Liver (tissue), 9 donors: ENCODE measurements around the gene CFAP100. TPM values are rescaled to one million over a fixed set of nuclear protein-coding genes. Genes with fewer than 3 reads are reported as not detected.

Experiments used
- DNase-seq: peaks from one replicate; pipeline ENCODE4 v3.0.0-alpha.2; 2017; ENCODE audit warnings: low spot score
- H3K27ac ChIP-seq, 2 donors: one replicate each; pipeline ENCODE4 v1.7.0; 2013; ENCODE audit warnings: inconsistent platforms in 2 of 2, low read length in 2 of 2, control low read depth in 1 of 2, low read depth in 1 of 2, mild to moderate bottlenecking in 1 of 2
- H3K27me3 ChIP-seq, 4 donors: one replicate each; pipeline versions ENCODE4 v1.6.1 to v1.7.0; 2013; ENCODE audit warnings: low read length in 3 of 4, inconsistent platforms in 1 of 4, mild to moderate bottlenecking in 1 of 4, moderate library complexity in 1 of 4; ENCODE audit not compliant: control insufficient read depth in 4 of 4, insufficient read depth in 4 of 4
- H3K36me3 ChIP-seq, 4 donors: one replicate each; pipeline versions ENCODE4 v1.6.1 to v1.7.0; 2013; ENCODE audit warnings: low read length in 3 of 4, mild to moderate bottlenecking in 3 of 4, low read depth in 1 of 4, moderate library complexity in 1 of 4; ENCODE audit not compliant: control insufficient read depth in 4 of 4, insufficient read depth in 3 of 4
- H3K4me1 ChIP-seq, 4 donors: one replicate each; pipeline versions ENCODE4 v1.6.1 to v1.7.0; 2013; ENCODE audit warnings: low read length in 3 of 4, mild to moderate bottlenecking in 3 of 4, moderate library complexity in 1 of 4; ENCODE audit not compliant: control insufficient read depth in 4 of 4, insufficient read depth in 4 of 4
- H3K4me3 ChIP-seq, 3 donors: one replicate each; pipeline versions ENCODE4 v1.6.1 to v1.7.0; 2013; ENCODE audit warnings: low read length in 3 of 3, control low read depth in 1 of 3, low read depth in 1 of 3, mild to moderate bottlenecking in 1 of 3
- H3K9ac ChIP-seq, 2 donors: one replicate each; pipeline ENCODE4 v1.7.0; 2013; ENCODE audit warnings: low read length in 2 of 2, mild to moderate bottlenecking in 2 of 2, moderate library complexity in 2 of 2, control low read depth in 1 of 2, low read depth in 1 of 2
- H3K9me3 ChIP-seq, 4 donors: one replicate each; pipeline versions ENCODE4 v1.6.1 to v1.7.0; 2013; ENCODE audit warnings: low read length in 3 of 4; ENCODE audit not compliant: control insufficient read depth in 4 of 4
- ATF3 ChIP-seq: IDR thresholded peaks from 2 replicates; pipeline ENCODE4 v1.6.1; 2016; ENCODE audit warnings: antibody characterized with exemption
- CTCF ChIP-seq: fragments of 150-350 bp; IDR thresholded peaks from 2 replicates; pipeline ENCODE4 v1.5.1; 2017; ENCODE audit warnings: improper control_type of control experiment, low read depth, low read length; ENCODE audit not compliant: missing input control
- EGR1 ChIP-seq, 2 donors: IDR thresholded peaks; 2 replicates each; pipeline ENCODE4 v1.6.1; 2016 to 2018; ENCODE audit warnings: antibody characterized with exemption in 2 of 2, low read depth in 2 of 2
- FOXA1 ChIP-seq: IDR thresholded peaks from 2 replicates; pipeline ENCODE4 v1.6.1; 2016; ENCODE audit warnings: antibody characterized with exemption
- FOXA2 ChIP-seq: IDR thresholded peaks from 2 replicates; pipeline ENCODE4 v1.6.1; 2016; ENCODE audit warnings: antibody characterized with exemption
- GABPA ChIP-seq, 2 donors: IDR thresholded peaks in 1 of 2; conservative IDR thresholded peaks in 1 of 2; 2 replicates each; pipeline ENCODE4 v1.6.1; 2016; ENCODE audit warnings: antibody characterized with exemption in 2 of 2, mild to moderate bottlenecking in 1 of 2, moderate library complexity in 1 of 2
- HNF4A ChIP-seq, 2 donors: conservative IDR thresholded peaks; 2 replicates each; pipeline ENCODE4 v1.6.1; 2016; ENCODE audit warnings: antibody characterized with exemption in 2 of 2, mild to moderate bottlenecking in 2 of 2
- HNF4G ChIP-seq: IDR thresholded peaks from 2 replicates; pipeline ENCODE4 v1.6.1; 2016; ENCODE audit warnings: antibody characterized with exemption
- JUND ChIP-seq, 2 donors: IDR thresholded peaks; 2 replicates each; pipeline ENCODE4 v1.6.1; 2016; ENCODE audit warnings: antibody characterized with exemption in 2 of 2
- MAX ChIP-seq: IDR thresholded peaks from 2 replicates; pipeline ENCODE4 v1.6.1; 2016; ENCODE audit warnings: antibody characterized with exemption
- NR2F2 ChIP-seq: IDR thresholded peaks from 2 replicates; pipeline ENCODE4 v1.6.1; 2016; ENCODE audit warnings: antibody characterized with exemption
- RAD21 ChIP-seq, 2 donors: IDR thresholded peaks; 2 replicates each; pipeline ENCODE4 v1.6.1; 2016; ENCODE audit warnings: antibody characterized with exemption in 2 of 2, mild to moderate bottlenecking in 2 of 2
- REST ChIP-seq: IDR thresholded peaks from 2 replicates; pipeline ENCODE4 v1.6.1; 2016; ENCODE audit warnings: antibody characterized with exemption, mild to moderate bottlenecking
- SP1 ChIP-seq: IDR thresholded peaks from 2 replicates; pipeline ENCODE4 v1.6.1; 2018; ENCODE audit warnings: antibody characterized with exemption, mild to moderate bottlenecking
- TAF1 ChIP-seq: conservative IDR thresholded peaks from 2 replicates; pipeline ENCODE4 v1.6.1; 2016; ENCODE audit warnings: antibody characterized with exemption, mild to moderate bottlenecking
- YY1 ChIP-seq: IDR thresholded peaks from 2 replicates; pipeline ENCODE4 v1.6.1; 2016; ENCODE audit warnings: antibody characterized with exemption, mild to moderate bottlenecking
- ZBTB33 ChIP-seq: IDR thresholded peaks from 2 replicates; pipeline ENCODE4 v1.6.1; 2016; ENCODE audit warnings: antibody characterized with exemption
- WGBS: extraction: QIAGEN DNeasy Blood & Tissue Kit; methylation state at CpG from one replicate; pipeline ENCODE4 v1.1.7; 2013; 5-methylcytosine and 5-hydroxymethylcytosine counted together
- polyA plus RNA-seq, 2 donors: library from polyadenylated mRNA; stranded (reverse) in 1 of 2; unstranded in 1 of 2; fragments of 200-250 nt in 1 of 2; fragments of >200 nt in 1 of 2; fragmentation: Nextera tagmentation in 1 of 2; extraction: Ambion mirVana in 1 of 2; gene quantifications; one replicate each; pipeline versions ENCODE4 v1.2.1 to v1.2.3, GENCODE V29; 2013 to 2015
- total RNA-seq, 2 donors: library from RNA; depleted of rRNA; stranded (reverse); fragments of >200 nt; gene quantifications; one replicate each; pipeline ENCODE4 v1.2.3, GENCODE V29; 2014
- donor health status: healthy.
- donor health status: healthy.
- donor health status: healthy.
- donor health status: healthy.
- donor health status: healthy.

CFAP100 gene
- total and polyA plus RNA-seq, 4 donors: not detected

GRCh38 chr3:126377211-126377610 lies 17.5 kb upstream of the CFAP100 start:
- Histone ChIP-seq H3K36me3 (no peaks in the 10 kb centered on the region), H3K27ac (no peak overlapping the region), H3K4me1 (peaks cover 10 to 26% (median 24%) of the 10 kb centered on the region in 4 donors), H3K4me3 (no peak overlapping the region), H3K9ac (no peak overlapping the region), H3K9me3 (no peaks in the 10 kb centered on the region), H3K27me3 (no peaks in the 10 kb centered on the region)
- WGBS: 98% methylated on average over 3 of the region's 3 CpGs
- no peak for DNase-seq
- TF ChIP-seq JUND (IDR thresholded peaks at IDR 0.05): no peak
- no peak for TF ChIP-seq FOXA2
- TF ChIP-seq RAD21 (IDR thresholded peaks at IDR 0.05): no peak
- TF ChIP-seq ATF3: no peak
- TF ChIP-seq FOXA1: no peak
- no peak for TF ChIP-seq MAX
- TF ChIP-seq ZBTB33: no peak
- no peak for TF ChIP-seq CTCF
- no peak for TF ChIP-seq TAF1
- TF ChIP-seq SP1: no peak
- TF ChIP-seq GABPA (IDR thresholded peaks at IDR 0.05 in 1 of 2, conservative IDR thresholded peaks at IDR 0.05 in 1 of 2): no peak

GRCh38 chr3:126378341-126378751 lies 16.4 kb upstream of the CFAP100 start:
- Histone ChIP-seq H3K4me1 (peaks cover 4 to 14% (median 13%) of the 10 kb centered on the region in 4 donors), H3K27ac (no peak overlapping the region), H3K9me3 (no peaks in the 10 kb centered on the region), H3K9ac (no peak overlapping the region), H3K27me3 (no peaks in the 10 kb centered on the region), H3K36me3 (no peaks in the 10 kb centered on the region), H3K4me3 (no peak overlapping the region)
- WGBS: 64% methylated on average over 6 of the region's 6 CpGs
- no peak for TF ChIP-seq SP1
- TF ChIP-seq RAD21 (IDR thresholded peaks at IDR 0.05): peak in 1 of 2 donors; percentile 31
- DNase-seq: no peak

GRCh38 chr3:126380011-126380768 lies 14.5 kb upstream of the CFAP100 start:
- H3K27ac ChIP-seq: no peak overlapping the region
- no peak overlapping the region for H3K9ac ChIP-seq
- no peaks in the 10 kb centered on the region for H3K27me3 ChIP-seq
- DNase-seq: no peak
- WGBS: 73% methylated on average over 17 of the region's 17 CpGs
- H3K4me1 ChIP-seq: no peaks in the 10 kb centered on the region
- no peaks in the 10 kb centered on the region for H3K36me3 ChIP-seq
- H3K4me3 ChIP-seq: no peak overlapping the region
- no peaks in the 10 kb centered on the region for H3K9me3 ChIP-seq
- TF ChIP-seq EGR1 (IDR thresholded peaks at IDR 0.05; ENCODE audit: low read depth in 2 of 2) (no peak), YY1 (no peak), HNF4G (no peak), RAD21 (IDR thresholded peaks at IDR 0.05) (no peak), JUND (IDR thresholded peaks at IDR 0.05) (no peak), REST (no peak), NR2F2 (no peak), ZBTB33 (no peak), TAF1 (no peak), GABPA (IDR thresholded peaks at IDR 0.05 in 1 of 2, conservative IDR thresholded peaks at IDR 0.05 in 1 of 2) (no peak), HNF4A (conservative IDR thresholded peaks at IDR 0.05) (no peak)
